ENCODE results near the gene SNX13.
"Not testable (repeated sequence)": the region's sequence is repeated elsewhere in the genome, so short reads cannot be mapped to it uniquely, and the experiment has no call there.

SNX13 gene

DNA sequence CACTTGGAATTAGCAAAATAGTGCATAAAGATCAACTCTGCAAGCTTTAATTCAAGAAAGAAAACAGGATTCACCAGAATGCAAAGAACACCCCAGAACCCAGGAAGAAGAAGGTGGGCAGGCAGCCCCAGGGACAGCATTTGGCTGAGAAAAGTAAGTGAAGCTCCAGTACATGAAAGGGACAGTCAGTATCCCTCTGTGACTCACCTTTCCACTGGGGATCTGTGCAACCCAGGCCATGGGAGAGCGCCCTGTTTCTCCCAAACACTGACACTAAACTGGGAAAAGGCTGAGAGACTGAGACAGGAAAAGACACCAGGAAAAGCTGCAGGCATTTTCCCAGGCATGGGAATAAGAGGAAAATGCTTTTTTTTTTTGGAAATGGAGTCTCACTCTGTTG is 28.2 kb downstream of the SNX13 start:
- no peak for DNase-seq (ENCODE audit: low read depth)

DNA sequence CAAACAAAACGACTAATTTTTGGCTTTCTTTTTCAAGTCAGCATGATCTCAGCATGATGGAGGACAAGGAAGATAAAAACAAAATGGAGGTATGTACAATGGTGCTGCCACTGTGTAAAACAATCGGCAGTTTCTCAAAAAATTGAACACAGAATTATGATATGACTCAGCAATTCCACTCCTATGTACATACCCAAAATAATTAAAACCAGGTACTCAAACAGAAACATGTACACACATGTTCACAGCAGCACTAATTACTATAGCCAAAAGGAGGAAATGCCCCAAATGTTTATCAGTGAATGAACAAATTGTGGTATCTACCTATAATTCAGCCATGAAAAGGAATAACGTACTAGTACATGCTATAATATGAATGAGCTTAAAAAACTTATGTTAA is 29.9 kb downstream of the SNX13 start:
- DNase-seq (ENCODE audit: low read depth): no peak

DNA sequence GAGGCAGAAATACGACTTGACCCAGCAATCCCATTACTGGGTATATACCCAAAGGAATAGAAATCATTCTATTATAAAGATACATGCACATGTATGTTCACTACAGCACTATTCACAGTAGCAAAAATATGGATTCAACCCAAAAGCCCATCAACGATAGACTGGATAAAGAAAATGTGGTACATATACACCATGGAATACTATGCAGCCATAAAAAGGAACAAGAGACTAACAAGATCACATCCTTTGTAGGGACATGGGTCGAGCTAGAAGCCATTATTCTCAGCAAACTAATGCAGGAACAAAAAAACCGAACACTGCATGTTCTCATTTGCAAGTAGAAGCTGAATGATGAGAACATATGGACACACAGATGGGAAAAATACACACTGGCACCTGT is 31.0 kb downstream of the SNX13 start:
- DNase-seq (ENCODE audit: low read depth): not testable (repeated sequence)

DNA sequence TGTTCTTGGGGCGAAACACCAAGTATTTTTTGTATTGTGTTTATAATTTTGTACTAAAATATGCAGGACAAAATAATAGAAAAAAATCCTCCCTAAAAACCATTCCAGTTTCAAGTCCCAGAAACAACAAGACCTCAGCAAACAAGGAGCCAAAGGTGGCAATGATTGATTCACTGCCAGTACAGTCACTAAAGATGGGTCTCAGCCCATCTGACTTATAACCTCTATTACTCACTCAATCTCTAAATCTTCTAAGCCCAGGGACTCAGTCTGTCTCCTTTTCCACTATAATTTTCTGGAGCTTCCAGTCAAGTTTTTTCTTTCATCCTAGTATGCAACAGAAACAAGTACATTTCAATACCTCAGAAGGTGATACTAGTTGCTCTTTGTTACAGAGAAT is 33.3 kb downstream of the SNX13 start:
- peak; percentile 8 for DNase-seq (ENCODE audit: low read depth)

DNA sequence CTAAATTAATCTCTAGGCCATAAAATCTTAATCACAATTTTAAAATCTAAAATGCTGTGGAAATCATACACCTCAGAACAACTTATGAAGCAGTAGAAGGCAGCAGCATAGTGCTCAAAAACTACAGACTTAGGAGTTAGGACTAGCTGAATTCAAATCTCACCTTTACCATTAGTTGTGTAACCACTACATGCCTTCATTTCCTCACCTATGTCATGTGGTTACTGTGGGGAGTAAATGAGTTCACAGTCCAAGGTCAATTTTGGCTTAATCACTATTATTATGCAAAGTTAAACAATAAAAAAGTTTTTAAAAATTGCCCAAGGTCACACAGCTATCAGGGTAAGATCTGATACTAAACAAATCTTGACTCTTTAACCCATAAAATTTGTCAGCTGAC is 37.0 kb downstream of the SNX13 start:
- no peak for DNase-seq (ENCODE audit: low read depth)

DNA sequence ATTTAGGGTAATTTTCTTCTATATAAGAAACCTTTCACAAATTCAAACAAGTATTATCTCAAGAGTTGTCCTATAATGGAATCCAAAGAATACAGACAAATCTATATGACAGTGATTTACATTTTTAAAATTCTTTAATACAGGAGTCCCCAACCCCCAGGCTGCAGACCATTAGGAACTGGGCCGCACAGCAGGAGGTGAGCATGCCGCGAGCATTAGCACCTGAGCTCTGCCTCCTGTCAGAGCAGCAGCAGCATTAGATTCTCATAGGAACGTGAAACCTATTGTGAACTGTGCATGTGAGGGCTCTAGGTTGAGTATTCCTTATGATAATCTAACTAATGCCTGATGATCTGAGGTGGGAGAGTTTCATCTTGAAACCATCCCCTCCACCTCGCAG is 37.7 kb downstream of the SNX13 start:
- no peak for DNase-seq (ENCODE audit: low read depth)

DNA sequence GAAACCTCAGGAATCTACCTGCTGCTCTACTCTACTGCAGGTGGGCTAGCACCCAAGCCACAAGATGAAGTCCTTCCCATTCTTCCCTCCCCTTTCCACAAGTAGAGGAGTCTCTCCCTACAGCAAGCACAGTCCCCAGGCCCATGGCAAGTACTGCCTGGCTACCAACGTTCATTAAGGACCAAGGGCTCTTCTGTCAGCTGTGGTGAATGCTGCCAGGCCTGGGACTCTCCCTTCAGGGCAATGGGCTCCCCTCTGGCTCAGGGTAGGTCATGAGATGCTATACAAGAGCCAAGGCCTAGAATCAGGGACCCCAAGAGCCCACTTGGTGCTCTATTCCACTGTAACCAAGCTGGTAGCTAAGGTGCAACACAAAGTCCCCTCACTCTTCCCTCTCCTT is 39.8 kb downstream of the SNX13 start:
- no peak for DNase-seq (ENCODE audit: low read depth)

DNA sequence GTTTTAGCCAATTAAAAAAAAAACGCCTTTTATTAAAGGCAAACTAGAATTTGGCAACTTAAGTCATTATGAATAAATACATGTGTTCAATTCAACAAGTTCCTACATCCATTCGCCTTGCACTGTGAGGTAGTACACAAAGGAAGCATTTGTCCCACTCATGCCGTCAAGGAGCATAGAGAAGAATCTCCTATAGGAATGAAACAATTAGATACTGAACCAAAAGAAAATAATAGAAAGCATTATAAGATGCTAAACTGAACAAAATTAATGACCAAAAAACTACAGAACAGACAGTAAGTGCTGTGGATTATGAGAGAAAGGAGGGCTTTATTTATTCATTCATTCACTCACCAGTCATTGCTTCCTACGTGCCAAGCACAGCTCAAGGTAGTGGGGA is 42.2 kb downstream of the SNX13 start:
- DNase-seq (ENCODE audit: low read depth): no peak

DNA sequence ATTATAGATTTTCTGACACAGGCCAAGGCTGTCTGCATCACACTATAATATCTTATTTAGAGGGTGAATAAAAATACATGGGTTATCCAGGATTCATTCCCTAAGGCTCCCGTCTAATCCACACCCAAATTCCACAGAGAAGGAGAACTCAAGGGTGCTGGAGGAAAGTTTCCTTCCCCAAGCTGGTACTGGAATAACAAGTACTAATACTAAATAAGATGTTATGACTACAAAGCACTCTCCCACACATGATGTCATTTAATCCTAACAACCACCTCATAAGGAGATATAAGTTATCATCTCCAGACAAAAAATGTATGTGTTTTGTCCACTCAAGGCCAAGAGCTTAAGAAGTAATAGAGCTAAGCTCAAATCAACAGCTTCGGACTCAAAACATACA is 53.0 kb downstream of the SNX13 start:
- no peak for DNase-seq (ENCODE audit: low read depth)

DNA sequence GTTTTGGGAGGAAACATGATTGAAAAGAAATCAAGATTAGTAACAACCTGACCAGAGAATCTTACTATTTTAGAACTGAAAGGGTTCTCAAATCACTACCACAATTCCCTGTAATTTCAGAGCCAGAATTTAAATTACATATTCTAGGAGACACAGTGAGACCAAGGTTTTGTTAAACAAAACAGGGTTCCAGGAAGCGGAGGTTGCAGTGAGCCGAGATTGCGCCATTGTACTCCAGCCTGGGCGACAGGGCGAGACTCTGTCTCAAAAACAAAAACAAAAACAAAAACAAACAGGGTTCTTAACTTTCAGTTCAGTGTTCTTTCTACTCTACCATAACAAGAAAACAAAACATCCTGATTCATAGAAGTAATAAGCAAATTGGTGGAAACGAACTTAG is 57.6 kb downstream of the SNX13 start:
- DNase-seq (ENCODE audit: low read depth): no peak

DNA sequence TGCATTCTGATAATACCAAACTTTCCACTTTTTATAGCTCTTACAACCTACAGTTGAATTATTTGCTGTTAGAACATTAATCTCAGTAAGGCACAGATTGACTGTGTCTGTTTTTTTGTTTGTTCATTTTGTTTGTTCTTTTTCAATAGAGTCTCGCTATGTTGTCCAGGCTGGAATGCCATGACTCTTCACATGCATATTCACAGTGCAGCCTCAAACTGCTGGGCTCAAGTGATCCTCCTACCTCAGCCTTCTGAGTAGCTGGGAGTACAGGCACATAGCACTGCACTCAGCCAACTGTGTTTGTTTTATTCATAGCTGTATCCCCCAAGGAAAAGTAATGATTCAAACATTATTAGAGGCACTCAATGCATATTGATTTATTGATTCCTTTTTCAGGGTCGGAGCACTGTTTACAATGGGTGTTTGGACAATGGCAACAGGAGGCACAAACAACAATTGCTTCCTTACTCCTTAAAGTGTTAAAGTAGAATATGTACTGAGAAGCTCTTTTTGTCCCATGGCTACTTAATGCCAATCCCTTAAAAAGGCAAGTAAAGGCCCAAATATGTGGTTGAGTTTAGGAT is 61.1 kb downstream of the SNX13 start:
- no peak for DNase-seq (ENCODE audit: low read depth)

DNA sequence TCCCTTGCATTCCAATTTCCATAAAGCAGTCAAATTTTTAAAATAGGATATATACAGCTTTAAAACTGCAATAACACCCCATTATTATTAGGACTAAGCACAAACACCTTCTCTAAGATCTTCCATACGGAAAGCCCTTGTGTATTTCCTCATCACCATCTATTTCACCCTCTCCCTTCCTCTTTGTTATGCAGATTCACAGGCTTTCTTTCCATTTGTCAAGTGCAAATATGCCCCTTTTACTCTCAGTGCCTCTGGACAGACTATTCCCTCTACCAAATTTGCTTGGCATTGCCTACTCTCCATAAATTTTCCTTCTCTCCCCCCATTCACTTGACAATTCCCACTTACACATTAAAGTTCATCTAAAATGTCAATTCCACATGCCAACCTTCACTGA is 61.7 kb downstream of the SNX13 start:
- no peak for DNase-seq (ENCODE audit: low read depth)

DNA sequence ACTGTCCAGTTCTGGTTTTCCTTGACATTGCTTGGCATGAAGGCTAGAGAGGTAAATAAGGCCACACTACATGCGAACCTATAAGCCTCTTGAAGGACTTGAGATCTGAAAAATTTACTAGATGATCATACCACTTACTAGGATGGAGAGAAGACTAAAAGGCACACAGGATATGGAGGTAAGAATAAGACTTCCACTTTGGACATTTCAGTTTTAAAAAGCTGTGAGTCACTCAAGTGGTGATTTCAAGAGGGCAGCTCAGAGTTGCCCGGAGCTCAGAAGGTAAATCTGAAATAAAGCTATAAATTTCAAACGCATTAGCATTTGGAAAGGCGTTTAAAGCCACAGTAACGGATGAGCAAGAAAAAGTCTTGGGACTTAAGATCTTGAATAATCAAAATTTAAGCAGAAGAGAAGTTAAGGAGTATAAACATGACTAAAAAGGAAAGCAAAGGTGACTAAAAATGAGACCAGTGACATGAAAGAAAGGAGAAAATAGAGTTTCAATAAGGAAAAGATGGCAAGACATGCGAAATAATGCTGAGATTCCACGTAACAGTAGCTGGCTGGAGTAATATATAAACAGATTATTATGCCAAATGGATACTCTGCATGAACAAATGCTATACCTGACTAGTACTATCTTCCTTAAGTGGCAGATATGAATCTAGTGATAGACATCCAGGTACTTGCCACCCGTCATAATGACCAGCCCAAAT is 68.3 kb downstream of the SNX13 start:
- no peak for DNase-seq (ENCODE audit: low read depth)

DNA sequence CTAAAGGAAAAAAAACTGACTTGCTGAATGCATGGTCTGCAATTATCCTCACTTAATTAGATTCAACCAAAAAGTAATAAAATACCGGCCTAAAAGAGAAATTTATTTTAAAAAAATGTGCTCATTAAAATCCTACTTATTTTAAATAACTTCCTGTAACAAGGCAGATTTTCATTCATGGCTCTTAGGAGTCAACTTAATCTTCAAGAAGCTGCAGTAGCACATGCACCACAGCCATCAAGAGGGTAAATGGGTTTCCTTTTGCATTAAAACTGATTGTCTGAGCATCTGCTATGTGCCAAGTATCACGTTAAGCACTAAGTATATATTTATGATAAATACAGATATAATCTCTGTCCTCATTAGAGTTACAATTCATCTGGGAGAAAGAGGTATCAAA is 69.9 kb downstream of the SNX13 start:
- no peak for DNase-seq (ENCODE audit: low read depth)

DNA sequence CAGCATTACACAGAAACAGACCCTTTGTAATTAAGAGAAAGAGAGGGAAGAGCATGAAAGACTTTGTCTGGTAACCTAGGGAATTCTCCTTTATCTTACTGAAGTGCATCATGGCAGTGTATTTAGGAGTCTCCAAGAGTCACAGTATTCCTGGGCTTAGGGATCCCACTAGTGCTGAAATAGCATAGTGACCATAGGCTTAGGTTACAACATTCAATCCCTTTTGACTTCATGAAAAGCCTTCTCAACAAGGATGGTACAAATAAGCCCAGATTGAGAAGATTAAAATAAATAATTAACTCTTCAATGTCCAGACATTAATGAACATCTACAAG is 76.5 kb downstream of the SNX13 start:
- DNase-seq (ENCODE audit: low read depth): no peak

DNA sequence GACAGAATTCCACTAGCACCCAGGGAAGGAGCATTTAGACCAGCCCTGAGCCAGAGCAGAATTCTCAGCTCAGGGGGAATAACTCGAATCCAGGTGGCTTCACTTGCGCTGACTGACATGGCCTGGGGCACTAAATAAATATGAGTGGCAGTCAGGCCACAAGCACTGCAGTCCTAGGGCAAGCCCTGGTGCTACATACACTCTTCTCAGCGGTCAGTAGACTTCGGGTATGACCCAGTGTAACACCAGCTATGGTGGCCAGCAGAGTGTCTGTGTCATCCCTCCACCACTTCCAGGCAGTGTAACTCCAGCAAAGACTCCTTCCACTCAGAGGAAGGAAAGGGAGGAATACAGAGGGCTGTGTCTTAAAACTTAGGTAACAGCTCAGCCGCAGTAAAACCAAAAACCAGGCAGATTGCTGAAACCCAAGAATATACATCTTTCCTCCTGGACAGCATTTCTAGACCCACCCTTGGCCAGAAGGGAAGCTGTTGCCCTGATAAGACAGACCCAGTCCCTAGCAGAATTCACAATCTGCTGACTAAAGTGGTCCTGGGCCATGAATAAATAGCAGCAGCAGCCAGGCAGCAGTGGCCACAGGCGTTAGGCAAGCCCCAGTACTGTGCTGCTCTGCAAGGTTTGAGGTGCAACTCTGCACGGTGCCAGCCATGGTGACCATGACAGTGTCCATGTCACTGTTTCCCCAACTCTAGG is 77.0 kb downstream of the SNX13 start:
- DNase-seq (ENCODE audit: low read depth): no peak

DNA sequence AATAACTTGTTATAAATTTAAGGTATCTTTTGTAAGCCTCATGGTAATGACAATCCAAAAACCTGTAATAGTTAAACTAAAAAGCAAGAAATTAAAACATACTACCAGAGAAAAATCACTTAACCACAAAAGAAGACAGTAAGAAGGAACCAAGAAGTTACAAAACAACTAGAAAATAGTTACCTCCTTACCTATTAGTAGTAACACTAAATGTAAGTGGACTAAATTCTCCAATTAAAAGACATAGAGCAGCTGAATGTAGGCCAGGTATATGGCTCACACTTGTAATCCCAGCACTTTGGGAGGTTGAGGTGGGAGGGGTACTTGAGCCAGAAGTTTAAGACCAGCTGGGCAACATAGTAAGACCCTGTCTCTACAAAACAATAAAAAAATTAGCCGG is 84.0 kb downstream of the SNX13 start:
- DNase-seq (ENCODE audit: low read depth): no peak

DNA sequence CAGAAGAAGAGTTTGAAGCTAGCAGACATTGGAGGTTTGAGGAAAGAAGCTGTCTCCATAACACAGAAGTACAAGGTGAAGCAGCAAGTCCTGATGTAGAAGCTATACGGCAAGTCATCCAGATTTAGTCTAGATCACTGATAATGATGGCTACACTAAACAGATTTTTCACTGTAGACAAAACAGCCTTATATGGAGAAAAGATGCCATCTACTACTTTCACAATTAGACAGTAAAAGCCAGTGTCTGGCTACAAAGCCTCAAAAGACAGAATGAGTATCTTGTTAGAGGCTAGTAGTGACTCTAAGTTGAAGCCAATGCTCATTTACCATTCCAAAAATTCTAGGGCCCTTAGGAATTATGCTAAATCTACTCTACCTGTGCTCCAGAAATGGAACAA is 85.1 kb downstream of the SNX13 start:
- DNase-seq (ENCODE audit: low read depth): no peak

DNA sequence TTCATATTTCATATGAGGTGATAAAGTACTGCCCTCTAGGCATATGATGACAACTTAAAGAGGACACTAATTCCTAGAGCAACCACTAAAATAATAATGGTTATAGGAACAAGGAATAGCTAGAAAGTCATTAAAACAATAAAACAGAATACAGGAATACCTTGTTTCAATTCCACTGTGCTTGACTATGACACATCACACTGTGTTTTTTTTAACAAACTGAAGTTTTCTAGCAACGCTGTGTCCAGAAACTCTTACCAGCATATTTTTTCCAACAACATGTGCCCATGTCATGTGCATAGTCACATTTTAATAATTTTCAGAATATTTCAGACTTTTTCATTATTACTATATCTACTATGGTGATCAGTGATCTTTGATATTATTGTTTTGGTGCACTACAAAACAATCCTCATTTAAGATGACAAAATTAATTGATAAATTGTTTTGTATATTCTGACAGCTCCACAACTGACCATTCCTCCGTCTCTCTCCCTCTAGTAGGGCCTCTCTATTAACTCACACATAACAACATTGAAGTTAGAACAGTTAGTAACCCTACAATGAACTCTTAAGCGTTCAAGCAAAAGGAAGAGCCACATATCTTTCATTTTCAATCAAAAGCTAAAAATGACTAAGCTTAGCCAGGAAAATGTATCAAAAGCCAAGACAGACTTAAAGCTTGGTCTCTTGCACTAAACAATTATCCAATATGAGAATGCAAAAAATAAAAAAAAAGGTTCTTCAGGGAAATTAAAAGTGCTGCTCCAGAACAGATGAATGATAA is 85.8 kb downstream of the SNX13 start:
- peak; percentile 25 for DNase-seq (ENCODE audit: low read depth)

DNA sequence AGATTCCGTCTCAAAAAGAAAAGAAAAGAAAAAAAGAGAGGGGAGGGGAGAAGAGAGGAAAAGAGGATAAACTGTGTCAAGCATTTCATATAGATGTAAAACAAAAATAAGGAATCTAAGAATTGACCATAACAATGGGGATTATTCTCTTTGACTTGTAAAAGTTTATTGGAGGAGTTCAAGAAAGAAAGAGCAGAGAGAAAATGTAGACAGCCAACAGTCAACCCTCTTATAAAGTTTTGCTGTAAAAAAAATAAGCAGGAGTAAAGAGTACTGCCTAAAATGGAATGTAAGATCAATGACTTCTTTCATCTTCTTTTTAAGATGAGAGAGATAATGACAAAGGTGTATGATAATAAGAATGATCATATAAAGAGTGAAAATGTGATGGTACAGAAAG is 87.9 kb downstream of the SNX13 start:
- no peak for DNase-seq (ENCODE audit: low read depth)

DNA sequence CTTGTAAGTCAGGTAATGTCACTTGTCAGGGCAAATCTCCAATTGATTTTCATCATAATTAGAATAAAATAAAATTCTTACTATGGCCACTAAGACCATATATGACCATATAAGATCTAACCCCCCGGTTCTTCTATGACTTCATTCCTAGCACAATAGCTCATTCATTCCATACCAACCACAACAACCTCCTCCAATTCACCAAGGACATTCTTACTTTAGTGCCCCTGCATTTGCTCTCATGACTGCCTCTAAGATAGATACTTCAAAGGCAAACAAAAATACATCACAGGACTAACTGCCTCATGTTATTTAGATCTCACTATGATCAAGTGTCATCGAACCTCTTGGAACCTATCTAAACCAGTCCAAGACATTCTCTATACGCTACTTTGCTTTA is 90.8 kb downstream of the SNX13 start:
- DNase-seq (ENCODE audit: low read depth): peak; percentile 85

DNA sequence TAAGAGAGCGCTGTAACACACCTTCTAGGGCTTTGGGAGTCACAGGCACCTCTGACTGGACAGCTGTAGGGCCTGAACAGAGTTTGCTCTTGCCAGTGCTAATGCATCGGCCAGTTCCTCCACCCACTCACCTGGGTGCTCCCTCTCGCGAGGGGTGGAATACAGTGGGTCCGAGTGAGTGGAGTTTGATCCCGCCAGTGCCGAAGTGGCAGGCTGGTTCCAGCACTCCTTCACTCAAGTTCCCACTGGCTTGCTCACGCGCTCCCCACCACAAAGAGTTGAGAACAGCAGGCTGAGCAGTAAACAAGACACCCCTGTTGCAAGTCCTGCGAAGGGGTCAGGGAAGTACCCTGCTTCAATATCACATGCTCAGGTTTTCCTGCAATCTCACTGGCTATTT is 91.8 kb downstream of the SNX13 start:
- DNase-seq (ENCODE audit: low read depth): no peak

DNA sequence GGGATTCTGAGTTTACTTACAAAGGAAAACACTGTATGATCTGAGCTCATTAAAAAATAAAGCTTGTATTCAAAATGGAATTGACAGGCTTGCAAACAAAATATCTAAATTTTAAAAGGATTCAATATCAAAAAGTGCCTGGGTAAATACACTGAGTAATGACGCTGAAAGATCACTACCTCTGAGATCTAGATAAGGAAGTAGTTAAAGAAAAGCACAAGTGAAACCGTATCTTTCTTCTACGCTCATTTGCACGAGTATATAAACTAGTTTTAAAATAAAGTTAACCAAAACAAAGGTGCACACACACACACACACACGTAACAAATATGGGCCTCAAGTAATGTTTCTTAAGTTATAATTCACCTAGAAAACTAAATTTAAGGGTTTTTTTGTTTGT is 93.4 kb downstream of the SNX13 start:
- no peak for DNase-seq (ENCODE audit: low read depth)

All from iris pigment epithelial cell (primary cell).